Peyer's patch (tissue), 4 donors: ENCODE results near the gene TNC. TPM values are rescaled to one million over a fixed set of nuclear protein-coding genes. Genes with fewer than 3 reads are reported as not detected.

ENCODE experiments used
- DNase-seq, 3 donors: peaks; one replicate each; pipeline ENCODE4 v3.0.0-alpha.2; 2017 to 2019
- H3K27ac ChIP-seq, 4 donors: fragments of 200-600 bp; sonication (generic); one replicate each; pipeline ENCODE4 v1.5.1; 2016 to 2019
- H3K27me3 ChIP-seq, 2 donors: fragments of 200-600 bp; sonication (generic); one replicate each; pipeline ENCODE4 v1.5.1; 2019
- H3K36me3 ChIP-seq, 3 donors: fragments of 200-600 bp; sonication (generic); one replicate each; pipeline ENCODE4 v1.5.1; 2016 to 2019
- H3K4me1 ChIP-seq, 4 donors: fragments of 200-600 bp; sonication (generic); one replicate each; pipeline ENCODE4 v1.5.1; 2016 to 2019
- H3K4me3 ChIP-seq, 4 donors: fragments of 200-600 bp; sonication (generic); 1 replicate in 3 of 4; 2 replicates in 1 of 4; pipeline ENCODE4 v1.5.1; 2016 to 2019; ENCODE audit warnings: mild to moderate bottlenecking in 1 of 4
- H3K9me3 ChIP-seq, 4 donors: fragments of 200-600 bp; sonication (generic); one replicate each; pipeline ENCODE4 v1.5.1; 2016 to 2019; ENCODE audit warnings: mild to moderate bottlenecking in 1 of 4
- POLR2A ChIP-seq, 2 donors: fragments of 450-650 bp; IDR thresholded peaks; one replicate each; pipeline ENCODE4 v1.5.1; 2017; ENCODE audit warnings: antibody characterized with exemption in 2 of 2, mild to moderate bottlenecking in 2 of 2, moderate library complexity in 2 of 2
- total RNA-seq, 4 donors: library from RNA; depleted of rRNA; stranded (reverse); fragments of >200 nt; gene quantifications; one replicate each; pipeline ENCODE4 v1.1.0, GENCODE V29; 2016
- TF ChIP-seq, protein P1 (sequence below), 6 experiments: fragments of 450-650 bp in 4 of 6; fragments of 200-600 bp in 2 of 6; sonication (generic) in 1 of 6; IDR thresholded peaks; one replicate each; pipeline ENCODE4 v1.5.1; 2017 to 2019; ENCODE audit warnings: antibody characterized with exemption in 6 of 6, mild to moderate bottlenecking in 3 of 6, moderate library complexity in 1 of 6

Gene TNC
- total RNA-seq, 4 donors from 2014 or later: 14.5 to 97.4 (median 38.4) TPM

DNA sequence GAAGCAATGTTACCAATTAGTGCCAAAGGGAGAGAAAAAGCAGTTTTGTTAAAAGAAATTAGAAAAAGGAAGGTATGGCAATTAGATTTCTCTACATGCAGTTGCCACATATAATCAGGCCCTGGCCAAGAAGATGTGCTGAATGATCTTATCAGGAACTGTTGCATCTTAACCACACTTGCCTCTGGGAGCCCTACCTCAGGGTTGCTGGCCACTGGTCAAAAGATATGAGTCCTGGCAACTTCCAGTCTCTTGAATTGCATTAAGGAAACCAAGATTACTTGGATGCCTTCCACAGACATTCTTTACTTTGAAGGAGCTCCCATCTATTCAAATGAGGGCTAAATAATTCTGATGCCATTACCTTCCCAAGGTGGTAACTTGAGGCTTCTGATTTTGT is 60.4 kb downstream of the TNC start:
- Histone ChIP-seq H3K27ac (no peak overlapping the region), H3K9me3 (no peaks in the 10 kb centered on the region), H3K4me1 (no peaks in the 10 kb centered on the region), H3K4me3 (no peak overlapping the region), H3K27me3 (no peaks in the 10 kb centered on the region), H3K36me3 (no peaks in the 10 kb centered on the region)
- no peak for DNase-seq
- TF ChIP-seq, protein P1, sequence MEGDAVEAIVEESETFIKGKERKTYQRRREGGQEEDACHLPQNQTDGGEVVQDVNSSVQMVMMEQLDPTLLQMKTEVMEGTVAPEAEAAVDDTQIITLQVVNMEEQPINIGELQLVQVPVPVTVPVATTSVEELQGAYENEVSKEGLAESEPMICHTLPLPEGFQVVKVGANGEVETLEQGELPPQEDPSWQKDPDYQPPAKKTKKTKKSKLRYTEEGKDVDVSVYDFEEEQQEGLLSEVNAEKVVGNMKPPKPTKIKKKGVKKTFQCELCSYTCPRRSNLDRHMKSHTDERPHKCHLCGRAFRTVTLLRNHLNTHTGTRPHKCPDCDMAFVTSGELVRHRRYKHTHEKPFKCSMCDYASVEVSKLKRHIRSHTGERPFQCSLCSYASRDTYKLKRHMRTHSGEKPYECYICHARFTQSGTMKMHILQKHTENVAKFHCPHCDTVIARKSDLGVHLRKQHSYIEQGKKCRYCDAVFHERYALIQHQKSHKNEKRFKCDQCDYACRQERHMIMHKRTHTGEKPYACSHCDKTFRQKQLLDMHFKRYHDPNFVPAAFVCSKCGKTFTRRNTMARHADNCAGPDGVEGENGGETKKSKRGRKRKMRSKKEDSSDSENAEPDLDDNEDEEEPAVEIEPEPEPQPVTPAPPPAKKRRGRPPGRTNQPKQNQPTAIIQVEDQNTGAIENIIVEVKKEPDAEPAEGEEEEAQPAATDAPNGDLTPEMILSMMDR (IDR thresholded peaks at IDR 0.05): no peak
- no peak for TF ChIP-seq POLR2A (IDR thresholded peaks at IDR 0.05)

DNA sequence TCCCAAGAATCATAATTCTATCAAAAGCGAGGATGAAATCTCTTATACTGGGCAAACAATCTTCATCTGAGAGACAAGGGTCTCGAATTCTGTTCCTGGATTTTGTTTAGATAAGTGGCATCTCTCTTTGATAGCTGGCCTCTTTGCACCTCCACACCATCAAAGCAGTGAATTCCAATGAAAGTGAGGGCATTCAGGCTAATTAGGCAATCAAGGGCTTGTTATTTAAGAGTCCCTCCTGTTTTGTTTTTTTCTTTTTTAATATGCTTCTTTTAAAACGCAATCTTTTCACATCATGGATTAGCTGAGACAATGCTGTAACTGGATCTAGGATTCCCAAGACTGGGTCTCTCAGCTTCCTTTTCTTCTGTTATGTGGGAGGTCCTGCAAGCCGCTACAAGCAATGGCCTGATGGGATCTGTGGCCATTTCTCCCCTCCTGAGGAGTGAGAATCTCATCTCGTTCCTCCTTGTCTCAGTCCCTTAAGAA is 67.9 kb downstream of the TNC start:
- DNase-seq: no peak
- Histone ChIP-seq H3K27me3 (no peaks in the 10 kb centered on the region), H3K4me3 (no peak overlapping the region), H3K9me3 (no peaks in the 10 kb centered on the region), H3K4me1 (no peaks in the 10 kb centered on the region), H3K36me3 (peaks cover 0 to 5% (median 0%) of the 10 kb centered on the region in 3 donors), H3K27ac (peak overlapping the region in 1 of 4 donors; percentile 39)
- TF ChIP-seq POLR2A (IDR thresholded peaks at IDR 0.05): no peak
- TF ChIP-seq, protein P1 (IDR thresholded peaks at IDR 0.05): no peak

DNA sequence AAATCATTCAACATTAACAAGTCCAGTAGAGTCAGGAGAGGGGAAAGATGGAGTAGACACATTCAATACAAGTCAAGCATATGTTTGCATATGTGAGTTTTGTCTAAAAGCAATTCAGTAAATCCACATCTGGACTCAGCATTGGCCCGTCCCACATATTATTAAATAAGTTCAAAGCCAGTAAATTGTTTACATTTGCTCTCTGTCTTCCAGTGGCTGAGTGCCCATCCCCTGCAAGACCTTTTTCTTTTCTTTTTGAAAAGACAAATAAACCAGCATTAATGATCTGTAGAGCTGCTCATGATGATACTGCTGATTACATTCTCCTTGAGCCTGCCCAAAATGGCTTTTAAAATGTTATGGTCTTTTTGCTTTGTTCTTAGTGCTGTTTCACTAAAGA is 71.1 kb downstream of the TNC start:
- H3K27me3 ChIP-seq: no peaks in the 10 kb centered on the region
- H3K9me3 ChIP-seq: no peaks in the 10 kb centered on the region
- H3K4me3 ChIP-seq: no peak overlapping the region
- H3K4me1 ChIP-seq: no peaks in the 10 kb centered on the region
- H3K27ac ChIP-seq: peak overlapping the region in 1 of 4 donors; percentile 55
- no peak for TF ChIP-seq POLR2A (IDR thresholded peaks at IDR 0.05)
- TF ChIP-seq, protein P1 (IDR thresholded peaks at IDR 0.05): no peak
- peaks cover 0 to 5% (median 0%) of the 10 kb centered on the region in 3 donors for H3K36me3 ChIP-seq
- DNase-seq: no peak

DNA sequence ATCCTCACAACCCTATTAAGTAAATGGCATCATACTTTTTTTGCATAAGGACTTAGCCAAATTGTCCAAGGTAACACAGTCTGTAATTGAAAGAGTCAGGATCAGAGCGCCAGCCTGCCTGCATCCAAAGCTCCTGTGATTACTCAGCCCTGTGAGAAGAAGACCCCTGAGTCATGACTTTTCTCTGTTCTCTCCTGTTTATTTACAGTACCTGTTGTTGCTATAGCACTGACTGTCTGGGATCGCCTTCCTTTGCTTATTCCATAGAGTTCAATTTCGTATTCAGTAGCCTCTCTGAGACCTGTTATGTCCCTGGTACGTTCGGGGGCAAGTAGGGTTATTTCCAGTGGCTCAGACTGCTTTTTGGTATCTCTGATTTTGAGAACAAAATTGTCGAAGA is 71.8 kb downstream of the TNC start:
- Histone ChIP-seq H3K27me3 (no peaks in the 10 kb centered on the region), H3K36me3 (peaks cover 0 to 5% (median 0%) of the 10 kb centered on the region in 3 donors), H3K27ac (peak overlapping the region in 1 of 4 donors; percentile 26), H3K9me3 (no peaks in the 10 kb centered on the region), H3K4me1 (no peaks in the 10 kb centered on the region), H3K4me3 (no peak overlapping the region)
- no peak for DNase-seq
- no peak for TF ChIP-seq POLR2A (IDR thresholded peaks at IDR 0.05)
- TF ChIP-seq, protein P1 (IDR thresholded peaks at IDR 0.05): no peak

DNA sequence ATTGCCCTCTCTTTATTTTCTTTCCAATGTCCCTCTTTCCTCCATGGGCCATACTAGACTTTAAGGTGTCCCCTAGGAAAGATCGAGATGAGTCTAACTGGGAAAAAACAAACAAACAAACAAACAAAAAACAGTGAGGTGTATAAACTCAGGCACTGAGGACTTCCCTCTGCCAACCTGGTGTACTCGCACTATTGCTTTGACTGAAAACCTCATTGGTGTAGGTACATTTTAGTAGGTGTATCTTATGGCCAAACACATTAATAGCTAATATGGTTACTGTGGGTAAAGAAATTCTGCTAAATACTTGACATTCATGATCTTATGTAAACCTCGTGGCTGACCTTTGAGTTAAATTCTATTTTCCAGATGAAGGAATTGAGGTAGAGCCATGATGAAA is 74.3 kb downstream of the TNC start:
- DNase-seq: no peak
- Histone ChIP-seq H3K36me3 (peaks cover 0 to 5% (median 0%) of the 10 kb centered on the region in 3 donors), H3K27ac (peak overlapping the region in 1 of 4 donors; percentile 10), H3K4me1 (peaks cover 0 to 10% (median 0%) of the 10 kb centered on the region in 4 donors), H3K4me3 (no peak overlapping the region), H3K27me3 (no peaks in the 10 kb centered on the region), H3K9me3 (no peaks in the 10 kb centered on the region)
- TF ChIP-seq, protein P1 (IDR thresholded peaks at IDR 0.05): no peak
- TF ChIP-seq POLR2A (IDR thresholded peaks at IDR 0.05): no peak
